Stimulated activated CD8-positive, alpha-beta memory T cell treated with anti-CD3 and anti-CD28 coated beads, Interleukin-4, amount 100 ng/mL, for 48 hours (primary cell): Measurements from ENCODE around the gene PDZRN3.

Source experiments
- DNase-seq: peaks from one replicate; pipeline ENCODE4 v3.0.0-alpha.2; 2020

Gene PDZRN3

DNA sequence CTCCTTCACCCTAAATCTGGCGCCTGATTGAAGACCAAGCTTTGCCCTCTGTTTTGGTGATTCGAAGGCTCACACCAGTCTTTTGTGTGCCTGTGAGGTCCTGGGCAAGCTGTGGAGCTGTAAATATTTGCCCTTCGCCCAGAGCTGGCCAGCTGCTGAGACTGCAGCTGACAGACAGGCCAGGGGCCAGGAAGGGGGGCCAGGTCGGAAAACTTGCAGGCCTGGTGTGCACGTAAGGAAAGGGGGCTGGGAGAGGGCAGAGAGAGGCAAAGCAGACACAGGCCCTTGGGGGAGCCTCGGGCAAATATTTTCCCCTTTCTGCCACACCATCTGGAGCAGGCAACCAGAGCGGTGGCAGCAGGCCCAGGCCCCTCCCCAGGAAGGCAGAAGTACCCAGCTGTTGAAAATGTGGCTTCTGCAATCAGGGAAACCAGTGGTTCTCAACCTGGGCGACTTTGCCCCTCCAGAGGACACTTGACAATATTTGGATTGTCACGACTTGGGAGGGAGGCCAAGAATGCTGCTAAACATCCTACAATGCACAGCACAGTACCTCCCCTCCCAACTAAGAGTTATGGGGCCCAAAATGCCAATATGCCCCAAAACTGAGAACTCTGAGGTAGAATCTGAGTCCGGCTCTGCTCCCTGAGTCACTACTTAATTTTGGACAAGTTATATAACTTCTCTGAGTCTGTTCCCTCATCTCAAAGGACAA lies 2.5 kb downstream of the PDZRN3 start:
- no peak for DNase-seq

DNA sequence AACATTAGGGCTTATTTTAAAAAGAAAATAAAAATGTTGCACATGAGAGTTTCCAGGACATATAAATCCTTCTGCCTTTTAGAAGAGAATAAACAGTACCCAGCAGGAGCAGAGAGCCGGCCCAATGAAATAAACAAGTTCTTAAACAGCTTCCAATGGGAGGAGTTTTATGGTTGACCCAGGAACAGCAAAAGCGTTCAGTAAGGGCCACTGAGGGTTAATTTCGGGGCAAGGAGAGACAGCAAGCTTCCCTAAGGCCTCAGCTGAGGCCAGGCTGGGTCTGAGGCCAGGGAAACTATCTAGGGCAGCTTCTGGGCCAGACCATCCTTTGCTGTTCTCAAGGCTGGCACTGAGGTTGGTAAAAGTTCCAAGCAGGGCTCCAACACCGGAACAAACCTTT lies 3.4 kb downstream of the PDZRN3 start:
- DNase-seq: no peak

DNA sequence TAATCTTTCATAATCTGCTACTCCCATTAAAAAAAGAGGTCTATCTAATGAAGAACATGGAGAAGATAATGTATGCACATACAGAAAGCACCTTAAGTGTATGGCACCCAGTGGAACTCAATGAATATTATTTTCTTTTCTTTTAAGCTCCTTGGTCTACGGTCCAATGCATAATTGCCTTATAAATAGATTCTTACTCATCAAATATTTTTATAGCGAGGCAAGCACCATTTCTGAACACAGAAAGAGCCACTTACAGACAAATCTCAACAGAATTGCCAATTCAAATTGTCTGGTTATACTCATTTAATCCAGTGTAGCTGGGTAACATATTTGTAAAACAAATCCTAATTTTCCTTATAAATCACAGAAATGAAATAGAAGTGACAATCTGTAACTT lies 6.3 kb downstream of the PDZRN3 start:
- DNase-seq: no peak

DNA sequence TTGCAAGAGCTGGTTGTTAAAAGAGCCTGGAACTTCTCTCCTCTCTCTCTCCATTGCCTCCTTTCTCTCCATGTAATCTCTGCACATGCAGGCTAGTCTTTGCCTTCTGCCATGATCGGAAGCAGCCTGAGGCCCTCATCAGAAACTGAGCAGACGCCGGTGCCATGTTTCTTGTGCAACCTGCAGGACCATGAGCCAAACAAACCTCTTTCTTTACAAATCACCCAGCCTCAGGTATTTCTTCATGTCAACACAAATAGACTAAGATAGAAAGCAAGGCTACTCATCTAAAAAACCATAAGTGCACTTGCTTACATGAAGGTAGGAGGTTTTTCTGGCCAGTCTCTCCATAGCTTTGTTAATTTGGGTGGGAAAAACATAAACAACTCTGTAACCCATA lies 8.7 kb downstream of the PDZRN3 start:
- no peak for DNase-seq

DNA sequence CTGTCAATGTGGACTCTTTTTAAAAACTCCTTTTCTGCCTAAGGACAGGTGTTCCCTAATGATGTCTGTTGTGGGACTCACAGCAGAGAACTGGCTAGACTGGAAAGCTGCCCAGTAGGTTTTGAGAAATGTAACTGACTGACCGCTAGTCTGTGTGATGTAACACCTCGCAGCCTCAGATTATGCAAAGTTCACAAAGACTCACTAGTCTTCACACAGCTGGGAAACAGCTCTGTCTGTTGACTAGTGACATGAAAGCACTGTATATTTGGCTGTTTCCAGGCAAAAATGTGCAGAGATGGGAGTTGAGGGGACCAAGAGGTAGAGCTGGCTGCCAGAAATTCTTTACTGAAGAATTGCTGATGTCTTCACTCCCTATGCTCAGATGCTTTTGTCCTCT lies 10.3 kb downstream of the PDZRN3 start:
- DNase-seq: no peak

DNA sequence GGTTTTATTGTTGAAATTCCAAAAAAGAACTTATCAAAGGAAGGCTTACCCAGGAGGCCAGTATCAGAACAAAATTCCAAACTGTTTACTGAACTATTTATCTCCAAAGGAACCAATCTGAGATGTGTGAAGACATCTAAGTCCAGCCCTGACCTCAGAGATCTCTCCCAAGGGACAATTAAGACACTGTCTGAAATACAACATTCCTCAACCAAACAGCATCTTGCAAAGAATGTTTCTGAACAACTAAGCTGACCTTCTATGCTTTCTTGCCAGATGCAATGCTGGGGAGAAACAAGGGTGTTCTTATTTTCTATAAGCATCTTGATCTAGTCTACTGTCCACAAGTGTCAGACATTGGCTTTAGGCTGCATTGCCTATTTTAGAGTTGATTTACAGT lies 13.6 kb downstream of the PDZRN3 start:
- DNase-seq: no peak

DNA sequence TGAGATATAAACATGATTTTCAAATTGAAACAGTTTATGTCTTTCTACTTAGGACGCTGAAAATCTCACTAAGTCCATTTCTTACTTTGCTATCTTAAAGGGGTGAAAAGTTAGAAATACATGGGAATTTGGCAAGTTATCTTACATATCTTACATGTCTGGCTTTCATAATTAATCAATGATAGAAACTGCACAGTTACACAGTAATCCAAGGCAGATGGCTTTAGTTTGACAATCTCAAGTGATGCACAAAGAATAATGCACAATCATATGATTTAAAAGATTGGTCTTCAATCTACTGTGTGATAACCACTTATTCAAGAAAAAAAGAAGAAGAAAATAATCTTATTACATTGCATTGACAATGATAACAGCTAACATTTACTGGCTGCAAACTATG lies 14.2 kb downstream of the PDZRN3 start:
- no peak for DNase-seq

DNA sequence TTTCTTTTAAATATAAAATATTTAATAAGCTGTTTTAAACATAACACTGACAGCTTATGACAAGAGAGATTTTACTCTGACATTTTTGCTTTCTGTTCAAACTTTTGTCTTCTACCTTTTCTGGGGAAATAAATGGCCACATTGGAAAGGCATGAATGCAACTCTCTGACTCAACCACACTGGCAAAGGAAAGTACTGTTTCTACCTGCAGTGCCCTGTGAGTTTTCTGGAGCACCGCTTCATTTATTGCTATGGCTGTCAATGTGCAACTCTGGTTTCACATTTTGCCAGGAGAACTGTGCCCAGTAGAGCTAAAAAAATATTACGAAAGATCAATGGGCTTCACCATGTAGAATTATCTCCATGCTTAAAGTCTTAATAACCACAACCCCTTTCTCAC lies 15.1 kb downstream of the PDZRN3 start:
- DNase-seq: no peak

DNA sequence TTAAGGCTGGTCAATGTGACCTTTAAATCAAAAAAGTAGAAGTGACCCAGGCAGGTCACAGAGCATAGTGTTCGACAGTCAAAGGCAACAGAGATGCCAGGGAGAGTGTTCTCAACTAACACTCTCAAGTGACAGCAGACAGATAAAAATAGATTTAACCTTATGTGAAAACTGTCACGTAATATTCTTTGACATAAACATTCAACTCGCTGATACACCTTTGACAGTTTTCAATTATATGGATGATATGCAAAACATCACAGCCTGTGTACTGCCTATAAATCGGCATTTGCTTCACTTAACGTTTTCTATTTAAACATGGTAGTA lies 15.5 kb downstream of the PDZRN3 start:
- no peak for DNase-seq

DNA sequence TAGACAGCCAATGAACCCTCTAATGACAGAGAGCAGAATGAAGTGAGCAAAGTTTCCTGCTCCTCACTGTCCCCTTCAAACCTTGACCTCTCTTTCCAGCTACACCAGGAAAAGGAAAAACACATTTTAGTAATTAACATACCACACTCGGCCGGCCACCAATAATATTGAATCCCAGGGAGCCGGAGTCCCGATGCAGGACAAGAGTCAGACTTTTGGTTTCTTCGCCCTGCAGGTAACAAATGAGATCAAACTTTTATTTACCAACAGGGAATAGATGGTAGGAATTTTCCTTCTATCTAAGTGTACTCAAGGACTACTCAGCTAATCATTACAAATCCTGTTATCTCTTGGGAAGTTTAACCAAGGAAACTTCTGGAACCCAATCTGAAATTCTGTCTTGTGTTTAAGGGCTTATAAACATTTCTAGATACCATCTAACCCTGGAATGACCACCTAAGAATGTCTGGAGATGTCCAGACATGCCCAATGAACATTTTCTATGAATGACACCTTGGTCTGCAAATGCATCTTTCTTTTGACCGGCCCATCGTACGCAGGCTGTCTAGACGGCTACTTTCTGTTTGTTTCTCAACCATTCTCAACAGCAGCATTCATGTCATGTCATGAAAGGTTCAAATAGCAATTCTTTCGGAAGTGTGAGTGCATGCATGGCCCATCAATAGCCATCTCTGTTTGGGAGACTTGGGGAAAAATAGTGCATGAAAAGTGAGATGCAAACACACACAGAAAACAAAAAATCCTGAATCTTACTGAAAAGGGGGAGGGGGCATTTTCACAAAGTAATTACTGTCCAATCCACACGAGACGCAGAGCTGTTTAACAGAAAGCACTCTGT lies 16.1 kb downstream of the PDZRN3 start:
- no peak for DNase-seq

DNA sequence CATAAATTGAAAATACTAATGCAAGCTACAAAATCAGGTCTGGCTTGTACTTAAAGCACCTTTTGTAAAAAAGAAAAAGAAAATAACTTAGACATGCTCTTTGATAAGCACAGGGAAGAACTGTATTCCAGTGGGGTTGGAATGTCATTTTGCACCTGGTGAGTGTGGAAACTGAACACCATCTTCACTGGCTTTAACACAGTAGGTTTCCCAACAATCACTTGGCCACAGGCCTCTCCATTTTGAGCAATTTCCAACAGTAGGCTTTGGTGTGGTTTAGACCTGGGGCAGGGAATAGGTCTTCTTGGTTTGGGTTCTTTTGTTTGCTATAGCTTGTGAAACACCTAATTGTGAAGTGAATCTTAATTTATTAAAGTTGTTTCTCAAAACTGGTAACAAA lies 18.9 kb downstream of the PDZRN3 start:
- DNase-seq: no peak

DNA sequence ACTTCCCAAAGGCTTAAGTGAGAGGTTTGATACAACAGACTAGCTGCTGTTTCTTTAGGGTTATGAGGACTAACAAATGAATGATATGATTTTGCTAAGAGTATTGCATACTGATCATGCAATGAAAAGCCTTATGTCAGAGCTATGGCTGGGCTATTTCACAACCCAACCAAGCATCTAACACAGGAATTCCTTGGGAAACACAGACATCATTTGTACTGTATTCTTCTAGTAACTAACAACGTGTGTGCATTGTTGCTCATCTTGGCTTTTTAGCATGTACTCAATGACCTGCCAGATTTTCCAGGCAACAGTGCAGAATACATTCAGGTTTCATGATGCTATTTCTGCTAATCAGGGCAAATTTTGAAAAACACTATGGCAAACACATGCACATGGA lies 19.3 kb downstream of the PDZRN3 start:
- no peak for DNase-seq

DNA sequence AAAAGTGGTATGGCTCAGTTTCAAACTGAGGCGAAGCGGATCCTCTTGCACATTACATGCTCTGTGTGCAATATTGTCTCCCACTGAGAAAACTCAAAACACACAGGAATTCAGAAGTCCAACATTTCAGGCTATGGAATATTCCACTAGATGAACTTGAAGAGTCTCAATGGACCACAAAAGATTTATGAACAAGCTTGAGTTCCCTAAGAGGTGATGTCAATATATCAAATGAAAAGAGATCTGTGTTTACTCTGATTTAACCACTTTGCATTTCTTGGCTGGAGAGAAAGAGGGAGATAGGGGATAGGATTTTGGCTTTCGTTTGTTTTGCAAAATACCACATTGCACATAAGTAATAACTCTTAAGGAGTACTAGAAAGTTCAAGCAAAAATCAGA lies 20.3 kb downstream of the PDZRN3 start:
- DNase-seq: no peak

DNA sequence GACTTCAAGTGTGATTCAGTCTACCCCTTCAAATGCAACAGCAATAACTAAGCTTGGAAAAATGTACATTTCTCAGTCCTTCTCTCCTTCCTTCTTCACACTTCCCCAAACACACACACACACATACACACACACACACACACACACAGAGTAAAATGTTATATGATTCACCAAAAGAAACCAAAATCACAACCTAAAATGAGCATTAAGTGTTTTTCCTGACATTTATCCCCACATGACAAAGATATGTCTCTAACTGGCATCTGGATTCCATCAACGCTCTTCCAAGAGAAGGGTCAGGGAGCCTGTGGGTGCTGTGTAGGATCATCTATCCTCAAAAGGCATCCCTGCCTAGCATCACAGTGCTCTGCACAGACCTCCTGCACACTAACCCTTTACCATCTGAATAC lies 21.0 kb downstream of the PDZRN3 start:
- no peak for DNase-seq

DNA sequence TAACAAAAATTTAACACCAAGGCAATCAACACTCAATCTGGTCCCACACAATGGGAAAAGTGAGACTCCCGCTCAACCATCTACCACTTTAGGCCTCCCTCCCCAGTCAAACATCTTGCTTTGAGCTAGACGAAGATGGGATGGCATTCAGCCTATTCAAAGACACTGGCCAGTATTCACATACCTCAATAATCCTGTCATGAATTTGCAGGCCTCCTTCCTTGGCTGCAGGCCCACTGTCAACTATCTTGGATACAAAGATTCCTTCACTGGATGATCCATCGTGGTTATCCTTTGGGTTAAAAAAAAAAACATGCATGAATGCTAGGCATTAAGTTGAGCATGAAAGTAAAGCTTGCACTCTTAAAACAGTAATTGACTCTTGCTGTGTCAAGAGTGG lies 22.6 kb downstream of the PDZRN3 start:
- no peak for DNase-seq

DNA sequence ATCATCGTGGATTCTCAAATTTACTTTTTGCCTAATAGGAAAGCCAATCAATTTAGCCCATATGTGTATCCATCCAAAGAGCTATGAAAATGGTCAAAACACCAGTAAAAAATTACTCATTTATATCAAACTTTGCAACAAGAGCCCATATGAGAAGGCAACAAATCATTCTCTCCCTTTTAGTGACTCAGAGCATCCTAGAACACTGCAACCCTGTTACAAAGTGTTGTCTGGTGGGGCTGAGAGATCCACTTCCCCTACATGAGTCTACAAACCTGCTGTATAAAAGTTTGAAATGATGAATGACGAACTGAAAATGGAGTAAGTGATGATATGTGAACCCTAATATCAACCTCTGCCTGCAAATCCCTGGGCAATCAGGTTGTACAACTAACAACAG lies 23.3 kb downstream of the PDZRN3 start:
- no peak for DNase-seq

DNA sequence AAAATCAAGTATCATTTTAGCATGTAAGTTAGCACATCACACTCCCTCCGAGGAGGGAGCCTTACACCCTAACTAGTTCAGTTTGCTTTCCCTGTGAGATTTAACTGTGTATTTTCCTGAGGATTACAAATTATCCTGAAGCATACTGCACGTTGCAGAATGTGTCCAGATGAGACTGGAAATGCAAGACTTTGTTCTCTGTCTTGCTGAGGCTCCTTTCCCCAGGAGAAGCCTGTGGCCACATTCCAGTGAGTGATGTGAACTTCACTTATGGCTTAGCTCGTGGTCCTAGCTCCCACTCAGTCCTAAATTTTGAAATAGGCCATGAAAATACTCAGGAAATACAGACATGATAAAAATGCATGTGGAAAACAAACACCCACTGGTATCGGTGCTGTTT lies 23.7 kb downstream of the PDZRN3 start:
- no peak for DNase-seq

DNA sequence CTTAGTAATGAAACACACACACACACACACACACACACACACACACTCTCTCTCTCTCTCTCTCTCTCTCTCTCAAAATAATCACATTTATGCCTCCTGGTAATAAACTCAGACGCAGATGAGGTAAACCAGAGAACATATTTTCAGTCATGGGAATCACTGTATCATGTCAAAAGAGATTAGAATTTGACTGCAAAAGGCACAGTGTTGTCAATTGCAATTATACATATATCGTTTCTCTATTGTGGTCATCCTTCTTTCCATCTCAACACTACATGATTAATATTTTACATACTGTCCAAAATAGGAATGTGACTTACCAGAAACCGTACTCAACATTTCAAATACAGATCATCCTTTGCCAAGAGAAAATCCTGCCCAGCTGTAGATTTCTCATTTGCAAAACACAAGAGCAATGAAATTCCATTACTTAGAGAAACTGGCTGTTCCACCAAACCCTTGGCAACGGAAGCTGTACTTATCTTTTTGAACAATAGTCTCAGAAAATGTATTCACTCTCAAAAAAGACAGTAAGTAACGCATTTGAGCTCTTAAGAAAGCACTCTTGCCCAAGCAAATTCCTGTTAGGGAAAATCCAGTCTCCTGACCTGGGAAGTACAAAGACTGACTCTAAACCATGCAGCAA lies 24.3 kb downstream of the PDZRN3 start:
- no peak for DNase-seq

DNA sequence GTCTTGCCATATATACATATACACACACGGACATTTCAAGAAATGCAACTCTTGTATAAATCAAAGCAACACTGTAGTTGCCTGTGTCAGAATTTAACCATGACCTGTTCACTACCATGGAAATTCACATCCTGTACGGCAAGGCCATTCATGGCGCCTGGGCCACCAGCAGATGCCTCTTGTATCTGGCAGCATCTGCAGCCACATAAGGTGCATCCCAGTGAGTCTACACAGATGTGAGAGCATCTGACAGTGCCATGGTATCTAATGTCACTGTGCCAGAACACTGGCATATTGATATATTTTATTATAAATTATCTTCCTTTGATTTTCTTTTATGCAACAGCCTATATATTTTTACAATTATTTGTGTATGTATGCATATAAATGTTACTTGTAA lies 25.1 kb downstream of the PDZRN3 start:
- DNase-seq: no peak

DNA sequence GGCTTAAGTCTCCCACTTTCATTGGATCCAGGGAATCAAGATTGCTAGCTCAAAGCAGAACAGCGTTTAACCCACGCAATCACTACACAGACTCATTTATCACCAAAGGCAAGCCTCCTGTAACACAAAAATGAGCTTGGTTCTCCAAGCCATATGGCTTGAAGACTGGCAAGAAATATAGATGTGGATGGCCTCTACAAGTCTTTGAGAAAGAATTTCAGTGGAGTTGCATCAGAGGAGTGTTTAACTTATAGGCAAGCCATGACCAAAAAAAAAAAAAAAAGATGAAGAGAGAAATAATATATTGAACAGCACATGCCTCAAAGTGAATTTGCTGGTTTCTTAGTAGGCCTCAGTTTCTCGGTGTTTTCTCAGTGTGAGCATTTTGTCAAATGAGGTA lies 27.3 kb downstream of the PDZRN3 start:
- DNase-seq: no peak

DNA sequence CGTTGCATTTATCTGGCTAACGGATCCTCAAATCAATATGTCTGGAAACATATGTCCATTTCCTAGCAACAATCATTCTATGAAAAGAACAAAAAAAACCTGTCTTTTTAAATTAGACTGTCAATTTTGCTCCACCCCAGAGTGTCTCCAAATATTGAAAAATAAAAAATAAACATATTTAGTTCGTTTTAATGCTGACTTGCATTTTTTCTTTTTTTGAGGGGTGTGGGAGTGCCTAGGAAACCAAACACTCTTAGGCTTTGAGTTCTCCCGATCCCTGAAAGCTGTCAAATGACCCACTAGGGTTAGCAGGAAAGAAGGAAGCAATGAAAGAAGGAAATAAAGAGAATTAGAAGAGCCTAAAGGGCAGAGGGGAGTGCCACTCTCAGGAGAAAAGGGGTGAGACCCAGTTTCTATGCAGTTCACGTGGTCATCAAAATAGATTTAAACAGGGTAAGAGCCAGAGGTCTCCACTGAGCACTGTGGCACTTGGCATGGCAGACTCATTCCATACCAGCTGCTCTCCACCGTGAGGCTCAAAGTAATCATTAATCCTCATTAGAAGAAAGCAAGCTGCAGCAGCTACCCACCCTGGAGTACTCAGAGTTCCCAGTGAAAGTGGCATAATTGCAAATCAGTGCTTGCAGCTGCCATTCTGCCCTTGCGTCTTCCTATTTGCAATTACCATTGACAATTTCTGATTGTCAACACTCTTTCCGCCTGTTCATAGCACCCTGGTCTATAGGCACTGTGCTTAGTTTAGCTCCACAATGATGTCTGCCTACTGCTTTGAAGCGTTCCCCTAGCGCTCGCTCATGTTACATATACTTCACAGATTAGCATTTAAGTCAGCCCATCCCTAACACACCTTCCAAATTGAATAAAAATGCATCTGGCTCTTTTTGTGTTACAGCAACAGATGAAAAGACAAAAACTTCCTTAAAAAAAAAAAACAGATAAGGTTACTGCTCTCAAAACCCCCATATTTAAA lies 32.3 kb downstream of the PDZRN3 start:
- DNase-seq: no peak

DNA sequence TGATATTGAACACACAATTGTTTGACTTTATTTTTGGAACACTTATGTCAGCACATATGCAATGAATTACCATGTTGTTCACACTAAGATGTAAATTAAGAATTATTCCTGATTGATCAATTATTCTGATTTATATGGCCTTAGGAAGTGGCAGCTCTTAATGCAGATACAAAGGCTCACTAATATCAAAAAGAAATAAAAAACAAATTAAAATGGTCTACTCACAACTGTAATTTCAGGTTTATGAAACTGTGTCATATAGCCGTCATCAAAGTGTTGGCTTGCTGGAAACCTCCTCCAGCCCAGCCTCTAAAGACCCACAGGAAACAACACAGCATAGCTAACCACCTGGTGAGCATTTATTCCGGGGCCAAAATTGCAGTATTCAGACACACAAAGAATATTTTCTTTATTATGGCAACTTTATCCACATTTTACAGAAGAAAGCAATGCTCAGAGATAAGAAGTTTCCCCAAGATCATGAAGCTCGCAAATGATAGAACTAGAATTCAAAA lies 33.4 kb downstream of the PDZRN3 start:
- DNase-seq: no peak

DNA sequence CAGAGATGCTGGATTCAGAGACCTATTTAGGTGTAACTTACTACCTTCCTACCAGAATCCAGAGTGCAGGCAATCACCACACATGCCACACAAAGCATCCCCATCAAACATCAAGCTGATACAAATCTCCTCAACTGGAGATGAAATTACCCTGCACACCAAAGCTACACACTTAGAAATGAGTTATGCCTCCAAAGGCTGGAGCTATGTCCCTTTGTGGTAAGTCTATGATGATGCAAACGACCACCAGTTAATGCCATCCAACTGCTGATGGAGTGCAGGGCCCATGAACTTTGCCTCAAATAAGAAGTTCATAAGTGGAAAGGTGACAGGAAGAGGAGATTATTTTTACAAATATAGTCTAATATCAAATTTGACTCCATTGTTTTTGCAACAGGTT lies 38.1 kb downstream of the PDZRN3 start:
- DNase-seq: no peak
